Mucosa of descending colon (tissue), 3 donors: ENCODE measurements around the gene ZDHHC11B. TPM values are rescaled to one million over a fixed set of nuclear protein-coding genes. Genes with fewer than 3 reads are reported as not detected.
"Not testable (repeated sequence)": the region's sequence is repeated elsewhere in the genome, so short reads cannot be mapped to it uniquely, and the experiment has no call there.

Source experiments
- ATAC-seq: fragments of 200-7000 bp; cut with Tn5 transposase; one replicate; pipeline ENCODE4 v1.9.1; 2020; ENCODE audit warnings: mild to moderate bottlenecking, moderate library complexity
- DNase-seq, 3 donors: peaks; one replicate each; pipeline ENCODE4 v3.0.0-alpha.2; 2020
- H3K36me3 ChIP-seq: fragments of 200-600 bp; one replicate; pipeline ENCODE4 v1.8.0; 2021; ENCODE audit warnings: low read depth, mild to moderate bottlenecking
- H3K4me1 ChIP-seq: fragments of 200-600 bp; one replicate; pipeline ENCODE4 v1.8.0; 2021; ENCODE audit warnings: low read depth, mild to moderate bottlenecking
- H3K4me3 ChIP-seq: fragments of 200-600 bp; one replicate; pipeline ENCODE4 v1.8.0; 2021; ENCODE audit warnings: mild to moderate bottlenecking
- H3K9me3 ChIP-seq: fragments of 200-600 bp; one replicate; pipeline ENCODE4 v1.8.0; 2021; ENCODE audit warnings: mild to moderate bottlenecking
- CTCF ChIP-seq: fragments of 200-600 bp; IDR thresholded peaks from one replicate; pipeline ENCODE4 v1.8.0; 2022; ENCODE audit warnings: antibody characterized with exemption, mild to moderate bottlenecking
- intact Hi-C, 2 donors: fragments of 100-400 bp; cut with DNase I in 1 of 2; cut with micrococcal nuclease in 1 of 2; formaldehyde crosslinking; loops; one replicate each; pipeline versions ENCODE4 v1.11.0 to v1.11.1; 2022; cut with DNase I, micrococcal nuclease
- long read RNA-seq, 2 donors: library from polyadenylated mRNA; unstranded; transcript quantifications; one replicate each; pipeline ENCODE4 v2.0.0, GENCODE V29; 2019 to 2021
- total RNA-seq, 3 donors: library from RNA; stranded (reverse); fragmentation: NEBNext Ultra II Directional in 2 of 3; extraction: Animal tissue kit (Norgen Biotek cat#: 25700) in 2 of 3; gene quantifications; one replicate each; pipeline versions ENCODE4 v1.2.1 to v1.2.4, GENCODE V29; 2021 to 2023
- donor health status: DM: no; HTN: no; CAD: no; lungs with moderate emphysema.
- donor health status: DM: no; HTN: no; CAD: no.
- donor health status: DM: no; HTN: yes; CAD: no.

Gene ZDHHC11B
- total RNA-seq, result 1 to 10 TPM in 2 of 3 donors, under 1 TPM in 1; 0.41 to 6.4 (median 4.6) TPM
- long read RNA-seq, donor 1, partial matches to known transcripts, result 1 of 9 reads
- long read RNA-seq, donor 1, other reads (novel, unspliced or antisense), result 5 of 9 reads
- long read RNA-seq, donor 2, result 0 reads

DNA sequence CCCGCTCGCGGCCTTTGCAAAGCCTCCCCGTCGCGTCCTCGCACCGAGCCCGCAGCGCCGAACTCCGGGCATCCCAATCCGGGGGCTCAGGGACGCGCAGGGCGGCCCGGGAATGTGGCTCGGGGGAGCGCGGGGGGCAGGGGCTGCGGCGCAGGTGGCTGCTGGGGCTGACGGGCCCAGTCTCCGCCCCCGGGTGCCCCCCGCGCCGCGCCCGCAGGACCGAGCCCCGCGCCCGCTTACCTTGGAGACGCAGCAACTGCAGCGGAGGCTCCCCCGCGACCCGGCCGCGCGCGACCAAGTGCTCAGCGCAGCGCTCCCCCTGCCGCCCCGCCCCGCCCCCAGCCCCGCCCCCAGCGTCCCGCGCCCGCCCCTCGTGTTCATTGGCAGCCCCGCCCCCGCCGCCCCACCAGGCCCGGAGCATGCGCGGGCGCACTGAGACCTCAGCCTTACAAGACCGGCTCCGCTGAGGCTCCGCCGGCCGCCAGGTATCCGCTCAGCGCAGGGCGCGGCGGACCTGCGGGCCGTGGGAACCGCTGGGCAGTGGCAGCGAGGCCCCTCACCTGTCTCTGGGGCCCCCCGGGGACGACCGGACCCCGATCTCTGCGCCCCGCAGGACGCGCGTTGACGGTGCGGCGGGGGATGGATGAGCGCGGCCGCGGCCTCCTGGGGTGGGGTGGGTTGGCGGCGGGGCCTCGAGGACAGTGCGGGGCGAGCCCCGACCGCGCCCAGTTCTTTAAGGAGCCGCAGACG, at the start of gene ZDHHC11B:
Gene ZDHHC11B, minus strand, starts transcription at position 302 of the 750 bp plus-strand sequence. CDS start 17,810 bp downstream, outside the sequence.
- intact Hi-C loops, result not testable (repeated sequence)
- peak; percentile 87 for ATAC-seq
- peak; percentile 89 to 97 (median 90) for DNase-seq

GRCh38 chr5:834013-834412, 49.5 kb upstream of the ZDHHC11B start:
- ATAC-seq, DNase-seq, intact Hi-C loops: not testable (repeated sequence)

More for the DNA sequence above, at the start of gene ZDHHC11B:
- not testable (repeated sequence) for H3K4me1 ChIP-seq, H3K36me3 ChIP-seq, H3K9me3 ChIP-seq
- peak within 1 kb of the TSS; percentile 22 for H3K4me3 ChIP-seq

GRCh38 chr5:828194-828593, 43.7 kb upstream of the ZDHHC11B start:
- H3K9me3 ChIP-seq, H3K36me3 ChIP-seq, intact Hi-C loops, H3K4me1 ChIP-seq, H3K4me3 ChIP-seq, DNase-seq, ATAC-seq: not testable (repeated sequence)

More at GRCh38 chr5:834013-834412, 49.5 kb upstream of the ZDHHC11B start:
- not testable (repeated sequence) for H3K36me3 ChIP-seq, H3K4me3 ChIP-seq, H3K9me3 ChIP-seq, H3K4me1 ChIP-seq

GRCh38 chr5:825544-825943, 41.0 kb upstream of the ZDHHC11B start:
- DNase-seq (peak in 2 of 3 donors; percentile 59 to 63), ATAC-seq (peak; percentile 60)
- intact Hi-C loops, H3K36me3 ChIP-seq, H3K4me1 ChIP-seq, H3K4me3 ChIP-seq, H3K9me3 ChIP-seq: not testable (repeated sequence)

DNA sequence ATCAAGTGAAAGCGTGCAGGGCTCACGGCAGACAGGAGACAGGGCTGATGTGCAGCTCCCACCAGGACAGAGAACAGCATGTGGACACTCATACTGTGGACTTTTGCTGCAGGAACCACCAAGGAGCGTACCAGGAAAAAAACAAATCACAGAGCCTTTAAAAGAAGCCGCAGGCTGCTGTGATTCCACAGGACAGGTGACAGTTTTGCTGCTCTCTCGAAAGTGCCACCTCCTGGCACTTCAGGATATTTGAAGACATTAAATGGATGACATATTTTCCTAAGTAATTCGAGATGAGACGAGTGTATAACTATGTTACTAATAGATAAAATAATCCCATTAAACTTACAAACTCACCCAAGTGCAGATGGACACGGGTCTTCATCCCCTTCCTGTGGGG, 37.0 kb upstream of the ZDHHC11B start:
- Histone ChIP-seq H3K4me1 (no peaks in the 10 kb centered on the region), H3K9me3 (no peaks in the 10 kb centered on the region), H3K4me3 (no peak overlapping the region), H3K36me3 (no peaks in the 10 kb centered on the region)
- ATAC-seq (peak; percentile 48), DNase-seq (peak in 1 of 3 donors; percentile 21)
- TF ChIP-seq CTCF, result no peak
- intact Hi-C loops, result no loop called here

DNA sequence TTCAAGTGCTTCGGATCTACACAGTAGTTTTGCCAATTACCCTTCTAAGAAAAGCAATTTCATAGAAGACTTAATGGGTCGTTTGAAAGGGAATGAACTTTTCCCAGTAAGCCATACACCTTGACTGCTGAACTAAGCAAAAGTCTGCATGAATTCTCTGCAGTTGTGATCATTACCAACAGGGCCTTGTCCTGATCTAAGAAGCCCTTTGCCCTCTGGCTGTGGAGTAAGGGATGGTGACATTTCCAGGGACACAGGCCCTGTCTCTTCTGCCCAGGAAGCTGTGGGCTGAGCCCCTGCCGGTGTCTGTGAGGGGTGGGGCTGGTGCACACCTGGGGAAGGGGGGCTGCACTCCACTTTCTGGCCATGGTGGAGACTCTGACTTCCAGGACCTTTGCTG, 35.7 kb upstream of the ZDHHC11B start:
- Histone ChIP-seq H3K36me3 (no peaks in the 10 kb centered on the region), H3K9me3 (no peaks in the 10 kb centered on the region), H3K4me1 (no peaks in the 10 kb centered on the region), H3K4me3 (no peak overlapping the region)
- ATAC-seq (no peak), DNase-seq (no peak)
- intact Hi-C loops, result no loop called here
- no peak for TF ChIP-seq CTCF

- no peak for TF ChIP-seq CTCF
- no peak for ATAC-seq
Measured at GRCh38 chr5:819078-819477, 34.5 kb upstream of the ZDHHC11B start.

More at GRCh38 chr5:819078-819477, 34.5 kb upstream of the ZDHHC11B start:
- no peak overlapping the region for H3K4me3 ChIP-seq
- no peaks in the 10 kb centered on the region for H3K36me3 ChIP-seq
- intact Hi-C loops, result no loop called here
- H3K4me1 ChIP-seq, result no peaks in the 10 kb centered on the region
- no peaks in the 10 kb centered on the region for H3K9me3 ChIP-seq
- no peak for DNase-seq
